GM15510 (cell line): ENCODE data around the gene WLS.

Experiments
- POLR2A ChIP-seq: IDR thresholded peaks from 3 replicates; pipeline ENCODE4 v1.6.1; 2011; ENCODE audit warnings: borderline replicate concordance; ENCODE audit not compliant: insufficient read length; ENCODE audit errors: extremely low read depth

WLS gene

GRCh38 chr1:68168545-68169171 is 63.7 kb downstream of the WLS start:
- no peak for TF ChIP-seq POLR2A

DNA sequence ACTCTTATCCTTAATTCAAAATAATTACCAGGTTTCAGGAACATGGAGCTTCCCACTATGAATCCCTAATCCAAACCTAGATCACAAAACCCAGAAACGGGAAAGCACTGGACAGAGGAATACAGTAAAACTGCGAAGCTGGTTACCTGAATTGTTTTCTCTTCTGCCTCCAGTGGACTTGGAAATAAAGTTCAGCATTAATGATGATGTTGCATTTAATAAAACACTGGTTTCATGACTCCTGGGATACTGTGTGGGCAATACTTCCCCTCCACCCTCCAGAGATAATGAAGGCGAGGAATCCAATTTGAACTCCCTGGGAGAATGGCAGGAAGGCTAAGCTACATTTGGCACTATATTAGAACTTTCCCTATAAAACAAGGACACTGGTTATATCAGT is 65.1 kb downstream of the WLS start:
- no peak for TF ChIP-seq POLR2A

- TF ChIP-seq POLR2A, result no peak
Observed at GRCh38 chr1:68166348-68166747, 66.0 kb downstream of the WLS start.

DNA sequence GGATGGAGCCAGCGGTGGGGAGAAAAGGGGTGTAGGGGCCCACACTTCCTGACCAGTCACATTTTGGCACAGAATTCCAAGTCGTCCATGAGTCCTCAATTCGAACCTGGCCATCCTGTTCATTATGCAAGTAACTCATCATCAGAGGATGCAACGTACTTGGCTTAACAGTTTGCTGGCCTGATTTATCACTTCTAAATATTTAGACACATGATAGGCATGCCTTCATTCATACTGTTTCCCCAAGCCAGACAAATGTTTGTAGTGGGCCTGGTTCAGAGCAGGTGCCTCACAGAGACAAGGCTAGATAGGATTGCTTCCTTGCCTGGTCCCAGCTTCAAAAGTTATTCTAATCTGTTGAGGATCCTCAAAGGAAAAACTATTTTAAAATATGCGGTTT is 66.7 kb downstream of the WLS start:
- TF ChIP-seq POLR2A, result no peak

- no peak for TF ChIP-seq POLR2A
Observed at GRCh38 chr1:68164918-68165317, 67.4 kb downstream of the WLS start.

DNA sequence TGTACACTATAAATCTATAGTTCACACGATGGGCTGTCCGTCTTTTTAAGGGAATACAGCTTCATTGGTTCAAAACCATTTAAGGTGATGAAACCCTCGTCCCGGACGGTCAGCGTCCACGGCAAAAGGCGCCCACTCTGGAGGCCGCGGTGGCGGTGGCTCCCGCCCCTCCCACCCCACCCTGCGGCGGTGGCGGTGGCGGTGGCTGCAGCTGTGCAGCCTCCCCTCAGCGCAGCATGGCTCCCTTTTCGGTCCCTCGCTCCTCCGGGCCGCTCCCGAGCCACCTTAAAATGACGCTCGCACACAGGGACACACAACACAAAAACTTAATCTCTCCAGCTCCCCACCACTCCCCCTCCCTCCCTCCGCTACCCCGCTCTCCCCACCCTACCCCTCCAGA is 69.1 kb downstream of the WLS start:
- no peak for TF ChIP-seq POLR2A

GRCh38 chr1:68162761-68163160 is 69.6 kb downstream of the WLS start:
- TF ChIP-seq POLR2A, result no peak

- no peak for TF ChIP-seq POLR2A
Observed at GRCh38 chr1:68160021-68160420, 72.3 kb downstream of the WLS start.

GRCh38 chr1:68158837-68159236 is 73.5 kb downstream of the WLS start:
- TF ChIP-seq POLR2A, result no peak

DNA sequence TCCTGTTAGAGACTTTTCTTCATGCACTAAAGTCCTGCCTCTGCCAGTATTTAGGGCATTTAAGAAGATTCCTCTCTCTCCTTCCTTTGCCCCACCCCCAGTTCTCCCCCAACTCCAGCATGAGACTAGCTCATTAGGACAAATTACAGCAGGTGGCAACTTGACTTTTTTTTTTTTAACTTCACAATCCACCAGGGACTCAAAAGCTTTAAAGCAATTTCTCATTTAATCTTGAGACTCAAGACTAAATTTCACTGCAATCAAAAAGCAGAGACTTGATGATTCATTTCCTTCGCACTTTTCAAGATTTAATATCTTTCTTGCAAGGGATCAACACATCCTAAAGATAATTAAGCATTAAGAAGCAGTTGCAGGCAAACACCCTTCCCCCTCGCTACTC is 74.9 kb downstream of the WLS start:
- no peak for TF ChIP-seq POLR2A

DNA sequence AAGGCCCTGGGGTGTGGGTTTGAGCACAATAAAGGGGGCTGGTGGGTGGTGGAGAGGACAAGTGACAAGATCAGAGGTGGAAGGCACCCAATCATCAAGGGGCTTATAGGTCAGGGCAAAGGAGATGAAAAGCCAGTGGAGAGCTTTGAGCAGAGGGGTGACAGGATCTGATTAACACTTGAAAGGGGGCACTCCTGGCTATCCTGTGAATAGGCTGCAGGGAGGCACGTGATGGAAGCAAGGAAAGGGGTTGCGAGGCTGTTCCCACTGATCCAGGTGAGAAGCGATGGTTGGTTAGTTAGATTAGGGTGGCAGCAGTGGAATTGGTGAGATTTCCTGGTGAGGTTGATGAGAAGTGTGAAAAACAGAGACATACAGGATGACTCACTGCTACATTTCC is 80.6 kb downstream of the WLS start:
- no peak for TF ChIP-seq POLR2A

- no peak for TF ChIP-seq POLR2A
Observed at GRCh38 chr1:68149907-68150306, 82.4 kb downstream of the WLS start.

DNA sequence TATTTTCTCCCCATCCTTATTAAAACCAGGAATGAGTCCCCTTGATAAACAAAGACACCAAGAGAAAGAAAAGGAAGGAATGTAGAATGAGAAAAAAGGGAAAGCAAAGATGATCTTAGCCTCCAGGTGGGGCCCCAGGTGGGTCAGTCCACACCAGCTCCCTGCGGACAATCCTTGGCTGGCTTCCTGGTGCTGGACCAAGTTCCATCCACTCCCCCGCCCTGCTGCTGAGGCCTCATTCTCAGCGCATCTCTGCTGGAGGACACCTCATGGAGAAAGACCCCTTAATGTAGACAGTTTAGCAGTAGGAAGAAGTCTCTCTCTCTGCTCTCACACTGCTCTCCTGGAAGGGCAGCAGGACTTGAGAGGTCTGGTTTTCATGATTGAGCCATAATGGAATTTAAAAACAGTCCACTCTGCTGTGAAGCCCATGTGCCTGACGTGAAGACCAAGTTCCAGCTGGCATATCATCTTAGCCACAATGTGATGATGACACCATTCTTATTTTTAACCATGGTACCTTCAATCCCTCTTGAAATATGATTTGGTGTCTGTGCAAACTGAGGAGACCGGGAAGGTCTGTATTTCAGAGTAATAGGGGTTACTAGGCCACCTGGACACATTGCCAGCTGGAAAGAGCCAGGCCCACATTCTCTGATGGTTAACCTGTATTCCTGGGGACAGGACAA is 83.1 kb downstream of the WLS start:
- no peak for TF ChIP-seq POLR2A

DNA sequence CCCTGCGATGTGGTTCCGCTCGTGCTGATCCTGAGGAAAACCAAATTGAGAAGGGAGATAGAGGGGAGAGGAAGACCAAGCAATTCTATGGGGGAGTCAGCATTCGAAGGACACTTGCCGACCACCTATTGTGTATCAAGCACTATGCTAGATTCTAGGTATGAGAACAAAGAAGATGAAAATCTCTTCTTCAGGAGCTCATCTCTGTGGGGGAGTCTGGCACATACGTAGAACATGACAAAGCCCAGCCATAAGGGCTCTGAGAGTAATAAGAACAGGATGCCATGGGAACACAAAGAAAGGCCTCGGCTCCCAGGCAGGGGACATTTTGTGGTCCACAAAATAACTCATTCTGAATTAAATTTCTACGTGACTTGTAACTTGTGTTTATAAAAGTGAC is 83.7 kb downstream of the WLS start:
- TF ChIP-seq POLR2A, result no peak

DNA sequence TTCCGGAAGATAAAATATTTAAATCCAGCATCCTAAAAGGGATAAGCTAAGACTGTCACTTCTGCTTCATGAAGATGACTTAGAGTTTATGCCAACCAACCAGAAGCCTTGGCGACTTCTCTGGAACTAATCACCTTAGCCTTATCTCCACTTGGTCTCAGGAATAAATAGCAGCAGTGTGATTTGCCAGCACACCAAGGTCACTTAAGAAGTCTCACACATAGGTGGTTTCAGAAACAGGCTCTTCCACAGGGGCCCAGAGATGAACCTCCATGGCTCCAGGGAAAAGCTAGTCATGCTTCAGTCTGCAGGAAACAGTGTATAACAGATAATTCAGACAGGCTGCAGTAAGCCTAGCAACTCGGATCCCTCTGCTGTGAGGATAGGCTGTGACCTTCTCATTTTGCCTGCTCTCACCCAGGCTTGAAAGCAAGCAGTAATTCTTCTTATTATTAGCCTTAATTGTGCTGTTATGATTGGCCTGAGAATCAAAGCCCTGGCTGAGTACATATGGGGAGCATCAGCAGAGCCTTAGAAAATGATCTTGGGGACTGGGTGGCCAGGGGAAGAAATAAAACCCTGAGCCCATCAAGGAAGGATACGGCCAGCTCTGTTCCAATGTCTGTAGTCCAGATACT is 84.7 kb downstream of the WLS start:
- TF ChIP-seq POLR2A, result no peak
